ENCODE data around the gene ANKRD23.

DNA sequence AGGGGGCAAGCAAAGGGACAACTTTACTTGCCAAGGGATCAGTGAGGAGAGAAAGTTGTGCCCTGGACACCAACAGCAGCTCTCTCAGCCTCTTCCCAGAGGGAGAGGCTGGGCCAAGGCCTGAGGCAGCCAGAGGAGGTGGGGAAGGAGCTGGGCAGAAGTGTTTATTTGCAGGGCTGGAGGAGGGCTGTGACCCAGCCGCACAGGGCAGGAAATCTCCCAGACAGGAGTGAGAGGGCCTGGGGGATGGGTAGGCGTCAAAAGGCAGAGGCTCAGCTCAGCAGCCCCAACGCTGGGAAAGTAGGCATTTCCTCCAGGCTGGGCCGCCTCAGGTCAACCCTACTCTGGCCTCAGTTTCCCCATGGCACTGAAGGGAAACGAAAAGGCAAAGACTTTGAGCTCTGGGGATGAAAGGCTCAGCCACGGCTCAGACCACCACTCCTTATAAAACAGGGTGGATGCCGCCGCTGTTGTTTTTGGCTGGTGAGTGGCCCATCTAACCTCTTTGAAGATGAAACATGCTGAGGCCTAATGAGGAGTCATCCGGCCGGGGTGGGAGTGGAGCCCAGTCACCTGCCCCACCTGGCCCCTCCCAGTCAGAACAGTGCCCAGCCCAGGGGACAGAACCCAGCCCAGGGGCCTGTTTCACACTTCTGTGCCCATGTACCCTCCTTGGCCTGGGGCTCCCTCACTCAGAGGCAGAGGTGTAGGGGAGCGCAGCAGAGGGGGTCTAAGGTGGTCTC lies 47.9 kb upstream of the ANKRD23 start:
- no peak for TF ChIP-seq EZH2phosphoT487 (IDR thresholded peaks at IDR 0.05; ENCODE audit: borderline replicate concordance, low read depth, low read length)
- TF ChIP-seq, protein P1, sequence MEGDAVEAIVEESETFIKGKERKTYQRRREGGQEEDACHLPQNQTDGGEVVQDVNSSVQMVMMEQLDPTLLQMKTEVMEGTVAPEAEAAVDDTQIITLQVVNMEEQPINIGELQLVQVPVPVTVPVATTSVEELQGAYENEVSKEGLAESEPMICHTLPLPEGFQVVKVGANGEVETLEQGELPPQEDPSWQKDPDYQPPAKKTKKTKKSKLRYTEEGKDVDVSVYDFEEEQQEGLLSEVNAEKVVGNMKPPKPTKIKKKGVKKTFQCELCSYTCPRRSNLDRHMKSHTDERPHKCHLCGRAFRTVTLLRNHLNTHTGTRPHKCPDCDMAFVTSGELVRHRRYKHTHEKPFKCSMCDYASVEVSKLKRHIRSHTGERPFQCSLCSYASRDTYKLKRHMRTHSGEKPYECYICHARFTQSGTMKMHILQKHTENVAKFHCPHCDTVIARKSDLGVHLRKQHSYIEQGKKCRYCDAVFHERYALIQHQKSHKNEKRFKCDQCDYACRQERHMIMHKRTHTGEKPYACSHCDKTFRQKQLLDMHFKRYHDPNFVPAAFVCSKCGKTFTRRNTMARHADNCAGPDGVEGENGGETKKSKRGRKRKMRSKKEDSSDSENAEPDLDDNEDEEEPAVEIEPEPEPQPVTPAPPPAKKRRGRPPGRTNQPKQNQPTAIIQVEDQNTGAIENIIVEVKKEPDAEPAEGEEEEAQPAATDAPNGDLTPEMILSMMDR (conservative IDR thresholded peaks at IDR 0.05; ENCODE audit: low read length), result no peak

Measured in OCI-LY7 (cell line).